ENCODE results near the gene RANBP17.

RANBP17 gene

GRCh38 chr5:171261904-171262303 lies 400.1 kb downstream of the RANBP17 start:
- Mint-ChIP-seq H3K36me3 (ENCODE audit: low read depth) (no peaks in the 10 kb centered on the region), H3K4me3 (no peak overlapping the region), H3K27me3 (no peaks in the 10 kb centered on the region), H3K4me1 (ENCODE audit: low read depth) (peaks cover 11% of the 10 kb centered on the region), H3K9me3 (no peaks in the 10 kb centered on the region), H3K27ac (no peak overlapping the region)
- DNase-seq, result no peak

GRCh38 chr5:171263181-171263580 lies 401.4 kb downstream of the RANBP17 start:
- Mint-ChIP-seq H3K4me3 (no peak overlapping the region), H3K4me1 (ENCODE audit: low read depth) (peaks cover 11% of the 10 kb centered on the region), H3K27ac (no peak overlapping the region), H3K9me3 (no peaks in the 10 kb centered on the region), H3K27me3 (no peaks in the 10 kb centered on the region), H3K36me3 (ENCODE audit: low read depth) (no peaks in the 10 kb centered on the region)
- DNase-seq, result no peak

GRCh38 chr5:171264843-171265242 lies 403.0 kb downstream of the RANBP17 start:
- Mint-ChIP-seq H3K36me3 (ENCODE audit: low read depth) (no peaks in the 10 kb centered on the region), H3K4me1 (ENCODE audit: low read depth) (peaks cover 11% of the 10 kb centered on the region), H3K4me3 (no peak overlapping the region), H3K27ac (no peak overlapping the region), H3K27me3 (no peaks in the 10 kb centered on the region), H3K9me3 (no peaks in the 10 kb centered on the region)
- DNase-seq, result no peak

- Mint-ChIP-seq H3K36me3 (ENCODE audit: low read depth) (no peaks in the 10 kb centered on the region), H3K27ac (no peak overlapping the region), H3K4me1 (ENCODE audit: low read depth) (peaks cover 11% of the 10 kb centered on the region)
Observed at GRCh38 chr5:171268700-171269620, 407.1 kb downstream of the RANBP17 start.

GRCh38 chr5:171269717-171270116 lies 407.9 kb downstream of the RANBP17 start:
- no peak overlapping the region for H3K4me3 Mint-ChIP-seq
- H3K36me3 Mint-ChIP-seq (ENCODE audit: low read depth), result no peaks in the 10 kb centered on the region
- peaks cover 4% of the 10 kb centered on the region for H3K4me1 Mint-ChIP-seq (ENCODE audit: low read depth)
- H3K9me3 Mint-ChIP-seq, result no peaks in the 10 kb centered on the region
- DNase-seq, result no peak
- no peak overlapping the region for H3K27ac Mint-ChIP-seq
- peaks cover 12% of the 10 kb centered on the region for H3K27me3 Mint-ChIP-seq

More at GRCh38 chr5:171268700-171269620, 407.1 kb downstream of the RANBP17 start:
- H3K9me3 Mint-ChIP-seq, result no peaks in the 10 kb centered on the region
- H3K27me3 Mint-ChIP-seq, result peaks cover 12% of the 10 kb centered on the region
- DNase-seq, result no peak
- H3K4me3 Mint-ChIP-seq, result no peak overlapping the region

DNA sequence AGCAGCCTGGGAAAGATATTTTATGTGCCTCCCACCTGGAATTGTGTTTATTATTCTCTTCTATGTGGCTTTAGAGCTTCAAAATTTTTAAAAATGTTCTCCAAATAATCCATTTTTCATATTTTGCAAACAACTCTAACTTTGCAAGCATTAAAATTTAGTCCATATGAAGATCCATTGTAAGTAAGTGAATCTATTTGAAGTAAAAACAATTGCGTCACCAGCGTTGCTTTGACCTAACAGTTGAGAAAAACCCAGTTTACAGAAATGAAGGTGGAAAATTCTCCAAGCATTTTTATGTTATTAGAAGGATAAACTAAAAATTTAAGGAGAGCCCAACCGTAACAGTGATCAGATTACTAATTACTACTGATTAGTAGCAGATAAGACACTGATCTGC lies 408.3 kb downstream of the RANBP17 start:
- DNase-seq, result no peak
- Mint-ChIP-seq H3K27ac (no peak overlapping the region), H3K4me3 (no peak overlapping the region), H3K36me3 (ENCODE audit: low read depth) (no peaks in the 10 kb centered on the region), H3K9me3 (no peaks in the 10 kb centered on the region), H3K27me3 (peaks cover 12% of the 10 kb centered on the region), H3K4me1 (ENCODE audit: low read depth) (peaks cover under 1% of the 10 kb centered on the region)

GRCh38 chr5:171271798-171272197 lies 410.0 kb downstream of the RANBP17 start:
- Mint-ChIP-seq H3K36me3 (ENCODE audit: low read depth) (no peaks in the 10 kb centered on the region), H3K9me3 (no peaks in the 10 kb centered on the region), H3K4me1 (ENCODE audit: low read depth) (no peaks in the 10 kb centered on the region), H3K27ac (no peak overlapping the region), H3K4me3 (no peak overlapping the region), H3K27me3 (peaks cover 12% of the 10 kb centered on the region)
- DNase-seq, result no peak

GRCh38 chr5:171272996-171273970 lies 411.5 kb downstream of the RANBP17 start:
- peaks cover 12% of the 10 kb centered on the region for H3K27me3 Mint-ChIP-seq
- no peaks in the 10 kb centered on the region for H3K4me1 Mint-ChIP-seq (ENCODE audit: low read depth)
- no peak overlapping the region for H3K27ac Mint-ChIP-seq
- H3K4me3 Mint-ChIP-seq, result no peak overlapping the region
- DNase-seq, result no peak
- H3K36me3 Mint-ChIP-seq (ENCODE audit: low read depth), result no peaks in the 10 kb centered on the region
- no peaks in the 10 kb centered on the region for H3K9me3 Mint-ChIP-seq

DNA sequence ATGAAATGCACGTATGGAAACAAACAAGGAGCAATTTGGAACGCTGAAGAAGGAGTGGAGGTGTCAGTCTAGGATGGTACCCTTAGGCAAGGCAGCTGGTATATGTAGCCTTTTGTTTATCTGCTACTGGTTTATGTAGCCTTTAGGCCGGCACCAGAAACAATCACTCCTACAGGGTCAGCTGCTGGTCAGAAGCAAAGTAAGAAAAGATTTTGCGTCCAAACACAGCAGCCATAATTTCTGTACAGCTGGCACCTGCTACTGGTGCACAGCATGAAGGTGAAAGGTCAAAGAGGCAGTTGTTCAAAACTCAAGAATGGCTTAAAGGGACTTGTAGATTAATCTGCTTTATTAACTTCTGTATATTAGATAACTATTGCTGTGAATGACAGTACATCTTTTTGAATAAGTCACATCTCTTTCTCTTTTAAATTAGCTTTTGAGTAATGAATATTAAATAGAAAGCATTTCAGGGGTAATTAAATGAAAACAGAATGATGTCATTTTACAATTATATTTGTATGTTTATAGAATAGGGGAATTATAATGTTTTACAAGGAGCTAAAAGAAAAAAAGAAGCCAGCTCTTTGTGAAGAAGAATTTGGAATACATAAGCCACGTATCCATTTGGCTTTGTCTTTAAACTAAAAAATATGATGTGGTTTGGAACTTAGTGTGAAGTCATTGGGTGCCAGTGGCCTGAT lies 414.2 kb downstream of the RANBP17 start:
- Mint-ChIP-seq H3K36me3 (ENCODE audit: low read depth) (no peaks in the 10 kb centered on the region), H3K9me3 (no peaks in the 10 kb centered on the region), H3K4me1 (ENCODE audit: low read depth) (no peaks in the 10 kb centered on the region), H3K27ac (no peak overlapping the region), H3K4me3 (no peak overlapping the region), H3K27me3 (peaks cover 16% of the 10 kb centered on the region)
- no peak for DNase-seq

DNA sequence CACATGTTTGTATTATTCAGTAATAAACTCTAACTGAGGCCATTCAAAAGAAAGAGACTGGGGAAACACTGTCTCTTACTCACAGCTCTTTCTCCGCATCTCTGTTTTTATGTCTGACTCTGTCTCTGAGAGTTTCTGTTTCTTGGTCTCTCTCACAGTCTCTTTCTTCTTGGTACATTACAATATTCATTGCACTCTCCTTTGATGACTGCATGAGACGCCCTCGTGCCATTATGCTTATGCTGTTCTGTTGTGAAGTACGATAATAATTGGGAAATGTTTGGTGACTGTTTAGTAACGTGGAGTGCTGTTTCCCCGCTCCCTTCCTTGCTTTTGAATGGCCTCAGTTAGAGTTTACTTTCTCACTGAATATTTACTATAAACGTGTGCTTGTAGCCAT lies 421.9 kb downstream of the RANBP17 start:
- no peaks in the 10 kb centered on the region for H3K36me3 Mint-ChIP-seq (ENCODE audit: low read depth)

GRCh38 chr5:171285465-171285864 lies 423.6 kb downstream of the RANBP17 start:
- Mint-ChIP-seq H3K4me1 (ENCODE audit: low read depth) (no peaks in the 10 kb centered on the region), H3K27ac (no peak overlapping the region), H3K27me3 (peaks cover 18% of the 10 kb centered on the region), H3K36me3 (ENCODE audit: low read depth) (no peaks in the 10 kb centered on the region), H3K4me3 (no peak overlapping the region), H3K9me3 (no peaks in the 10 kb centered on the region)
- no peak for DNase-seq

More for the DNA sequence above, 421.9 kb downstream of the RANBP17 start:
- H3K27ac Mint-ChIP-seq, result no peak overlapping the region
- H3K4me1 Mint-ChIP-seq (ENCODE audit: low read depth), result no peaks in the 10 kb centered on the region
- no peak for DNase-seq
- no peaks in the 10 kb centered on the region for H3K9me3 Mint-ChIP-seq
- no peak overlapping the region for H3K4me3 Mint-ChIP-seq
- peaks cover 22% of the 10 kb centered on the region for H3K27me3 Mint-ChIP-seq

DNA sequence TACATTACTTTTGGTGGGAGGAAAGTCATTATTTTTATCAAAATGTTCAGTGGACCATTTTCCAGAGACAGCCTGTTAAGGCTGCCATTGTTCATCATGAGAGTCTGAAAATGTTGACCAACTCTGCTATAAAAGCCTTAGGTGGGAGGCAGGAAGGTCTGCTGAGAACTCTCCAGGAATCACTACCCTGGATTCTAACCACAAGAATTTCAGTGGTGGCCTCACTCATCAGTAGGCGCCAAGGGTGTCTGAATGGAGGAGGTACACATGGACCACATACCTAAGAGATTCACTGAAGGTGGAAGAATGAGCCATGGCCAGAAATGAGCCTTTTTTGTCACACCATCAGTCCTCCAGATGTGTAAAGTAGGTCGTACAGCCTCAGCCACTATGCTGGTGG lies 426.2 kb downstream of the RANBP17 start:
- no peak for DNase-seq
- H3K4me3 Mint-ChIP-seq, result no peak overlapping the region
- H3K27ac Mint-ChIP-seq, result no peak overlapping the region
- no peaks in the 10 kb centered on the region for H3K9me3 Mint-ChIP-seq
- H3K27me3 Mint-ChIP-seq, result peaks cover 18% of the 10 kb centered on the region
- H3K36me3 Mint-ChIP-seq (ENCODE audit: low read depth), result no peaks in the 10 kb centered on the region
- no peaks in the 10 kb centered on the region for H3K4me1 Mint-ChIP-seq (ENCODE audit: low read depth)

GRCh38 chr5:171291371-171291770 lies 429.6 kb downstream of the RANBP17 start:
- H3K4me1 Mint-ChIP-seq (ENCODE audit: low read depth), result no peaks in the 10 kb centered on the region
- H3K9me3 Mint-ChIP-seq, result no peaks in the 10 kb centered on the region
- H3K36me3 Mint-ChIP-seq (ENCODE audit: low read depth), result no peaks in the 10 kb centered on the region
- H3K4me3 Mint-ChIP-seq, result no peak overlapping the region
- peaks cover 10% of the 10 kb centered on the region for H3K27me3 Mint-ChIP-seq
- no peak for DNase-seq
- H3K27ac Mint-ChIP-seq, result no peak overlapping the region

GRCh38 chr5:171295299-171295698 lies 433.5 kb downstream of the RANBP17 start:
- no peaks in the 10 kb centered on the region for H3K9me3 Mint-ChIP-seq
- no peaks in the 10 kb centered on the region for H3K4me1 Mint-ChIP-seq (ENCODE audit: low read depth)
- no peak for DNase-seq
- no peaks in the 10 kb centered on the region for H3K36me3 Mint-ChIP-seq (ENCODE audit: low read depth)
- H3K27me3 Mint-ChIP-seq, result peaks cover 9% of the 10 kb centered on the region
- H3K4me3 Mint-ChIP-seq, result no peak overlapping the region
- no peak overlapping the region for H3K27ac Mint-ChIP-seq

Measured in activated T-cell treated with anti-CD3 and anti-CD28 coated beads, Interleukin-2, amount 50 U/mL, for 24 hours (primary cell).